Psoas muscle (tissue), 8 donors: ENCODE measurements around the gene OAS3. TPM values are rescaled to one million over a fixed set of nuclear protein-coding genes. Genes with fewer than 3 reads are reported as not detected.
"Not testable (repeated sequence)": the region's sequence is repeated elsewhere in the genome, so short reads cannot be mapped to it uniquely, and the experiment has no call there.

Experiments used
- ATAC-seq, 4 donors: fragments of 200-7000 bp; cut with Tn5 transposase; one replicate each; pipeline ENCODE4 v1.9.1; 2020; ENCODE audit warnings: moderate library complexity in 3 of 4, mild to moderate bottlenecking in 2 of 4
- DNase-seq, 2 donors: peaks; one replicate each; pipeline ENCODE4 v3.0.0-alpha.2; 2020
- H3K27ac ChIP-seq: fragments of 200-600 bp; one replicate; pipeline ENCODE4 v1.8.0; 2022
- H3K27me3 ChIP-seq, 3 donors: fragments of 200-600 bp in 1 of 3; one replicate each; pipeline versions ENCODE4 v1.6.1 to v1.8.0; 2013 to 2022; ENCODE audit warnings: low read length in 2 of 3, mild to moderate bottlenecking in 2 of 3, moderate library complexity in 1 of 3; ENCODE audit not compliant: insufficient read depth in 3 of 3
- H3K36me3 ChIP-seq, 2 donors: fragments of 200-600 bp in 1 of 2; one replicate each; pipeline versions ENCODE4 v1.6.1 to v1.8.0; 2013 to 2022; ENCODE audit warnings: low read depth in 1 of 2, mild to moderate bottlenecking in 1 of 2, moderate library complexity in 1 of 2; ENCODE audit not compliant: insufficient read depth in 1 of 2
- H3K4me1 ChIP-seq: fragments of 200-600 bp; one replicate; pipeline ENCODE4 v1.8.0; 2022
- H3K4me3 ChIP-seq: fragments of 200-600 bp; one replicate; pipeline ENCODE4 v1.8.0; 2022; ENCODE audit warnings: mild to moderate bottlenecking
- H3K9me3 ChIP-seq: fragments of 200-600 bp; one replicate; pipeline ENCODE4 v1.8.0; 2022
- CTCF ChIP-seq: fragments of 200-600 bp; IDR thresholded peaks from one replicate; pipeline ENCODE4 v1.8.0; 2022; ENCODE audit warnings: antibody characterized with exemption
- WGBS, 3 donors: extraction: QIAGEN DNeasy Blood & Tissue Kit; methylation state at CpG; one replicate each; pipeline versions ENCODE4 v1.1.6 to v1.1.7; 2013; 5-methylcytosine and 5-hydroxymethylcytosine counted together
- intact Hi-C, 2 donors: fragments of 100-400 bp; cut with DNase I; formaldehyde crosslinking; loops; one replicate each; pipeline versions ENCODE4 v1.11.0 to v1.14.2; 2022
- polyA plus RNA-seq, 3 donors: library from polyadenylated mRNA; stranded (reverse); fragments of 200-250 nt; gene quantifications; one replicate each; pipeline ENCODE4 v1.2.3, GENCODE V29; 2013
- total RNA-seq, 4 donors: library from RNA; stranded (reverse); fragmentation: NEBNext Ultra II Directional in 2 of 4; extraction: Animal tissue kit (Norgen Biotek cat#: 25700) in 2 of 4; gene quantifications; one replicate each; pipeline versions ENCODE4 v1.2.1 to v1.2.4, GENCODE V29; 2021 to 2023
- donor health status: healthy with polysubstance abuse.
- donor health status: DM: no; HTN: no; CAD: no; lungs with moderate emphysema.
- donor health status: Bipolar disorder and iron deficiency.
- donor health status: healthy.
- donor health status: DM: yes; HTN: yes; CAD: no.
- donor health status: DM: no; HTN: no; CAD: no.
- donor health status: DM: no; HTN: no; CAD: no.
- donor health status: DM: yes; HTN: yes; CAD: no.

The OAS3 gene
- total and polyA plus RNA-seq, 7 donors: 1.1 to 6.7 (median 1.7) TPM

GRCh38 chr12:112924986-112925385 lies 13.3 kb upstream of the OAS3 start:
- Histone ChIP-seq H3K9me3 (peaks cover 5% of the 10 kb centered on the region), H3K4me3 (no peak overlapping the region), H3K4me1 (no peaks in the 10 kb centered on the region), H3K27me3 (no peaks in the 10 kb centered on the region), H3K36me3 (no peaks in the 10 kb centered on the region), H3K27ac (no peak overlapping the region)
- no peak for TF ChIP-seq CTCF
- DNase-seq (no peak), ATAC-seq (no peak)
- intact Hi-C loops: no loop called here
- WGBS, 3 donors: 35 to 40% (median 38%) methylated on average over 7 of the region's 7 CpGs

GRCh38 chr12:112926416-112927033 lies 11.7 kb upstream of the OAS3 start:
- H3K4me1 ChIP-seq, ATAC-seq, H3K4me3 ChIP-seq, H3K9me3 ChIP-seq, H3K27ac ChIP-seq, H3K36me3 ChIP-seq, DNase-seq, intact Hi-C loops, H3K27me3 ChIP-seq: not testable (repeated sequence)
- 33 to 40% (median 38%) methylated on average over 7 of the region's 7 CpGs for WGBS, 3 donors

- 60 to 76% (median 61%) methylated on average over 3 of the region's 3 CpGs for WGBS, 3 donors
- H3K4me1 ChIP-seq: no peaks in the 10 kb centered on the region
- intact Hi-C loops: no loop called here
- H3K27me3 ChIP-seq: no peaks in the 10 kb centered on the region
- no peak overlapping the region for H3K27ac ChIP-seq
- no peaks in the 10 kb centered on the region for H3K36me3 ChIP-seq
- H3K4me3 ChIP-seq: no peak overlapping the region
- H3K9me3 ChIP-seq: peaks cover 5% of the 10 kb centered on the region
- DNase-seq (no peak), ATAC-seq (no peak)
- no peak for TF ChIP-seq CTCF
Measured at GRCh38 chr12:112927475-112927874, 10.8 kb upstream of the OAS3 start.

- TF ChIP-seq CTCF: no peak
- peaks cover 5% of the 10 kb centered on the region for H3K9me3 ChIP-seq
- 48 to 73% (median 49%) methylated on average over 2 of the region's 2 CpGs for WGBS, 3 donors
- intact Hi-C loops: no loop called here
- DNase-seq (no peak), ATAC-seq (no peak)
- no peaks in the 10 kb centered on the region for H3K4me1 ChIP-seq
- no peak overlapping the region for H3K27ac ChIP-seq
- H3K36me3 ChIP-seq: no peaks in the 10 kb centered on the region
- no peak overlapping the region for H3K4me3 ChIP-seq
- no peaks in the 10 kb centered on the region for H3K27me3 ChIP-seq
Measured at GRCh38 chr12:112927925-112928324, 10.3 kb upstream of the OAS3 start.

- DNase-seq: no peak
- ATAC-seq: no peak
- intact Hi-C loops: no loop called here
- Histone ChIP-seq H3K27ac (no peak overlapping the region), H3K27me3 (no peaks in the 10 kb centered on the region), H3K36me3 (no peaks in the 10 kb centered on the region), H3K4me1 (no peaks in the 10 kb centered on the region), H3K9me3 (peaks cover 5% of the 10 kb centered on the region), H3K4me3 (no peak overlapping the region)
- no peak for TF ChIP-seq CTCF
- 84 to 92% (median 87%) methylated on average over 1 of the region's 1 CpG for WGBS, 3 donors
Measured at GRCh38 chr12:112928978-112929377, 9.3 kb upstream of the OAS3 start.
